Stimulated activated CD4-positive, alpha-beta T cell treated with anti-CD3 and anti-CD28 coated beads, Interleukin-15, amount 100 ng/mL, for 24 hours (primary cell): ENCODE data around the gene SLC6A19.

Source experiments
- DNase-seq: peaks from one replicate; pipeline ENCODE4 v3.0.0-alpha.2; 2020

SLC6A19 gene

GRCh38 chr5:1270933-1271914 is 69.8 kb downstream of the SLC6A19 start:
- no peak for DNase-seq

GRCh38 chr5:1272201-1272600 is 70.8 kb downstream of the SLC6A19 start:
- no peak for DNase-seq

GRCh38 chr5:1273745-1274144 is 72.3 kb downstream of the SLC6A19 start:
- no peak for DNase-seq

- no peak for DNase-seq
These were observed 73.1 kb downstream of the SLC6A19 start for GRCh38 chr5:1274471-1274870.
